ENCODE measurements around the gene MRTFA. TPM values are rescaled to one million over a fixed set of nuclear protein-coding genes. Genes with fewer than 3 reads are reported as not detected.
A peak's percentile ranks its signal among the peaks of the same experiment; 100 is the strongest.

Gene MRTFA
- total RNA-seq, 4 donors from 2014 or later: 46.0 to 408 (median 90.0) TPM

DNA sequence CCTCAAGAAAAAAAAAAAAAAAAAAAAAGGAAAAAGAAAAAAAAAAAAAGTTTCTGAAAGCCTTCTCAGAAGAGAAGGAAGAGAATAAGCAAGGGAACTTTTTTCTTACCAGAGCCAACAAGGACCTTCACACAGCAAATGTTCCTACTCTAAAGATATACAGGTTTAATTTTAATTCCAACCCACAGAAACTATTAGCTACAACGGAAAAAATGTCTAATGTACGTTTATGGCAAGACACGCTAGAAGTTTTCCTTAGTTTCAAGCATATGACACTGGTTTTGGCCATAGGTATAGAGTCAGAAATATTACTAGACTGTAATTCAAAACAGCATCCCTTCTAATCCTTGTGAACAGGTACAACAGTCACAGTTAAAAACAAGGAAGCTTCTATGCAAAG lies 120.1 kb downstream of the MRTFA start:
- Histone ChIP-seq H3K9me3 (no peaks in the 10 kb centered on the region), H3K36me3 (no peaks in the 10 kb centered on the region), H3K27me3 (no peaks in the 10 kb centered on the region), H3K4me1 (peaks cover 4 to 24% (median 20%) of the 10 kb centered on the region in 4 donors), H3K27ac (no peak overlapping the region), H3K4me3 (no peak overlapping the region)
- WGBS, 2 donors (ENCODE audit: low coverage in 1 of 2): 71 to 77% methylated on average over 3 of the region's 3 CpGs
- TF ChIP-seq POLR2AphosphoS5 (IDR thresholded peaks at IDR 0.05) (no peak), POLR2A (IDR thresholded peaks at IDR 0.05) (no peak), EP300 (IDR thresholded peaks at IDR 0.05; ENCODE audit: low read depth) (no peak), CTCF (IDR thresholded peaks at IDR 0.05) (no peak)
- intact Hi-C loops (cut with DNase I; ENCODE audit: low total_unique reads) (loop anchor here (10.0 kb wide), 1 partner anchor 118 kb away; the partner anchor contains the start of gene MRTFA), in situ Hi-C loops (cut with MboI; ENCODE audit: low pct_ligation_motif_present in 1 of 4, low pct_unique_long_range_greater_than_20kb in 1 of 4, low sequenced_read_pairs in 3 of 4) (no loop called here)
- DNase-seq: no peak

DNA sequence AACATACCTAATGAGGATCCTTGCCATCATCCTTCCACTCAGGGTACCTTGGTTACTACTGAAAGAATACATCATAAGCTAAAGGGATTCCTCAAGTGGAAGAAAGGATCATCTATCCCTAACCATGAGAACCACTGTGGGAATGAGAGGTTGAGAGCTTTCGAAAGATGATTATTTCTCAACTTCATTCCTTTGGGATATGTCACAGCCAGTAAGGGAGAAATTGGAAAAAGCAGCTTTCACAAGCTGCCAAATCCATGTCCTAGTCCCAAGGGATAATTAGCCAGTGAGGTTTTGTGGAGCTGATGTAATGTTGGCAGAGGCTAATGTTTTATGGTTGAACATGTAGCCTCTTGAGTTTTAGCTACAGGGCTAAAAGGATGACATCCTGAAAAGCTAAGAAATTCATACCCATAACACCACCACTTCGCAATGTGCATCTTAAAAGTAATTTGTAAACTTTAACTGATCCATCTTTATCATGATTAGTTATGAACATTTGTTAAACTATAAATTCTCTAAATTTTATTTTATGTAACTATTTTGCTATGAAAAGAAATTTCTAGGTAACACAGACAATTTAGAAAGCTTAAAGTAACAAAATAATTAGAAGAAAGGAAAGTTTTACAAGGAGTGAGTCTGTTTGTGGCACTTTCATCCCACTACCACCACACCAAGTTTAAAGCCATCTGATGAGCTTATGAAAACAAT lies 123.9 kb downstream of the MRTFA start:
- Histone ChIP-seq H3K36me3 (no peaks in the 10 kb centered on the region), H3K9me3 (no peaks in the 10 kb centered on the region), H3K4me1 (peaks cover 16 to 50% (median 43%) of the 10 kb centered on the region in 4 donors), H3K27ac (peak overlapping the region; percentile 74 to 87 (median 80)), H3K4me3 (no peak overlapping the region), H3K27me3 (no peaks in the 10 kb centered on the region)
- intact Hi-C loops (cut with DNase I; ENCODE audit: low total_unique reads): loop anchor here (10.0 kb wide), 1 partner anchor 122 kb away; the partner anchor contains the start of gene MRTFA
- TF ChIP-seq EP300 (IDR thresholded peaks at IDR 0.05; ENCODE audit: low read depth): peak; percentile 27
- no peak for TF ChIP-seq POLR2A (IDR thresholded peaks at IDR 0.05)
- no peak for TF ChIP-seq CTCF (IDR thresholded peaks at IDR 0.05)
- TF ChIP-seq POLR2AphosphoS5 (IDR thresholded peaks at IDR 0.05): peak; percentile 41 to 86 (median 76)
- in situ Hi-C loops (cut with MboI; ENCODE audit: low pct_ligation_motif_present in 1 of 4, low pct_unique_long_range_greater_than_20kb in 1 of 4, low sequenced_read_pairs in 3 of 4): no loop called here
- 60 to 87% methylated on average over 2 of the region's 2 CpGs for WGBS, 2 donors (ENCODE audit: low coverage in 1 of 2)
- DNase-seq: no peak

GRCh38 chr22:40511604-40512003 lies 124.9 kb downstream of the MRTFA start:
- TF ChIP-seq POLR2A (IDR thresholded peaks at IDR 0.05) (no peak), CTCF (IDR thresholded peaks at IDR 0.05) (no peak), EP300 (IDR thresholded peaks at IDR 0.05; ENCODE audit: low read depth) (no peak), POLR2AphosphoS5 (IDR thresholded peaks at IDR 0.05) (no peak)
- peaks cover 16 to 50% (median 43%) of the 10 kb centered on the region in 4 donors for H3K4me1 ChIP-seq
- H3K36me3 ChIP-seq: no peaks in the 10 kb centered on the region
- no peak overlapping the region for H3K4me3 ChIP-seq
- intact Hi-C loops (cut with DNase I; ENCODE audit: low total_unique reads): loop anchor here (10.0 kb wide), 1 partner anchor 123 kb away; the partner anchor contains the start of gene MRTFA
- in situ Hi-C loops (cut with MboI; ENCODE audit: low pct_ligation_motif_present in 1 of 4, low pct_unique_long_range_greater_than_20kb in 1 of 4, low sequenced_read_pairs in 3 of 4): no loop called here
- H3K27ac ChIP-seq: peak overlapping the region; percentile 74 to 87 (median 80)
- DNase-seq: no peak
- no peaks in the 10 kb centered on the region for H3K27me3 ChIP-seq
- H3K9me3 ChIP-seq: no peaks in the 10 kb centered on the region

GRCh38 chr22:40510631-40511364 lies 125.7 kb downstream of the MRTFA start:
- peaks cover 16 to 50% (median 45%) of the 10 kb centered on the region in 4 donors for H3K4me1 ChIP-seq
- in situ Hi-C loops (cut with MboI; ENCODE audit: low pct_ligation_motif_present in 1 of 4, low pct_unique_long_range_greater_than_20kb in 1 of 4, low sequenced_read_pairs in 3 of 4) (no loop called here), intact Hi-C loops (cut with DNase I; ENCODE audit: low total_unique reads) (loop anchor here (10.0 kb wide), 1 partner anchor 124 kb away; the partner anchor contains the start of gene MRTFA)
- H3K27ac ChIP-seq: peak overlapping the region; percentile 74 to 87 (median 80)
- DNase-seq: no peak
- no peak overlapping the region for H3K4me3 ChIP-seq
- no peaks in the 10 kb centered on the region for H3K27me3 ChIP-seq
- no peaks in the 10 kb centered on the region for H3K9me3 ChIP-seq
- WGBS, 2 donors (ENCODE audit: low coverage in 1 of 2): 70 to 81% methylated on average over 4 of the region's 4 CpGs
- no peak for TF ChIP-seq EP300 (IDR thresholded peaks at IDR 0.05; ENCODE audit: low read depth)
- no peak for TF ChIP-seq CTCF (IDR thresholded peaks at IDR 0.05)
- TF ChIP-seq POLR2AphosphoS5 (IDR thresholded peaks at IDR 0.05): no peak
- no peak for TF ChIP-seq POLR2A (IDR thresholded peaks at IDR 0.05)
- H3K36me3 ChIP-seq: no peaks in the 10 kb centered on the region
